Astrocyte of the cerebellum (primary cell): ENCODE results near the gene TSPEAR.

Experiments
- DNase-seq: peaks from one replicate; pipeline ENCODE4 v3.0.0-alpha.2; 2011; ENCODE audit warnings: low read depth
- H3K4me3 ChIP-seq: 2 replicates; pipeline ENCODE4 v1.5.1; 2011; ENCODE audit warnings: mild to moderate bottlenecking, low read depth, low read length, moderate library complexity
- CTCF ChIP-seq: IDR thresholded peaks from 2 replicates; pipeline ENCODE4 v1.5.1; 2012; ENCODE audit warnings: low read length, low read depth, moderate library complexity, mild to moderate bottlenecking; ENCODE audit errors: missing control alignments
- in situ Hi-C: cut with HindIII; loops from 2 replicates; pipeline ENCODE4 v1.10.0; 2017; ENCODE audit warnings: low sequenced_read_pairs

Gene TSPEAR

GRCh38 chr21:44757731-44758130 lies 46.4 kb upstream of the TSPEAR start:
- no peak for TF ChIP-seq CTCF
- no peak overlapping the region for H3K4me3 ChIP-seq
- in situ Hi-C loops, result no loop called here
- DNase-seq, result no peak

DNA sequence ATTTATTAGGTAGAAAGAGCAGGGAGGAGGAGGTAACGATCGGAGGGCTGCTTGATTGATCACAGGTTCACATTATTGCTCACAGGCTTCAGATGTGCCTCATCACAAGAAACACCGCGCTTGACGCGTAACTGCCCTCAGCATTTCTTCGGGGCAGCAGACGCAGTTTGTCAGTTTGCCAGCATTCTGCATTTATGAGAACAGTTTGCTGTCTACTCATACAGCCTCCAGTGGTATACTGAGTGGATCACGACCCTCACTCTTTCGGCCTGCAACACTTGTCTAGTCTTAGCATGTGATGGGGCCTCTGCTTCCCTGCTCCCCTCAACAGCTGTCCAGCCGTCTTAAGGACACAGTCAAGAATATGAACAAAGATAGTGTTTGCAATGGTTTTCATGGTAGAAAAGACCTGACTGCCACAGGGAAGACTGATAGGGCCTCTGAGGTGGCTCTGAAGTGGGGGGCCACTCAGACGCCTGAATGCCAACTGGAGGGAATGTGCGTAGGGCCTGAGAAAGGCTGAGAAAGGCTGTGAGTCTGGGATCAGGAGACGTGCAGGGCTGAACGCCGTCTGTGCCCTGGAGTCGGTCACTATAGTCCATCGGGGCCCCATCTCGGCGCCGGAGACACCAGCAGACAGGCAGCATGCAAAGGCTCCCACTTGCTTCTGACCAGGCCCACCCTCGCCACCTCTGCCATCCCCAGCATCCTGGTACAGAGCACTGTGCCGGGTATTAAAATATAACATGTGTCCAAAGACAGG lies 45.2 kb upstream of the TSPEAR start:
- no peak for DNase-seq
- TF ChIP-seq CTCF, result no peak
- in situ Hi-C loops, result no loop called here
- no peak overlapping the region for H3K4me3 ChIP-seq

DNA sequence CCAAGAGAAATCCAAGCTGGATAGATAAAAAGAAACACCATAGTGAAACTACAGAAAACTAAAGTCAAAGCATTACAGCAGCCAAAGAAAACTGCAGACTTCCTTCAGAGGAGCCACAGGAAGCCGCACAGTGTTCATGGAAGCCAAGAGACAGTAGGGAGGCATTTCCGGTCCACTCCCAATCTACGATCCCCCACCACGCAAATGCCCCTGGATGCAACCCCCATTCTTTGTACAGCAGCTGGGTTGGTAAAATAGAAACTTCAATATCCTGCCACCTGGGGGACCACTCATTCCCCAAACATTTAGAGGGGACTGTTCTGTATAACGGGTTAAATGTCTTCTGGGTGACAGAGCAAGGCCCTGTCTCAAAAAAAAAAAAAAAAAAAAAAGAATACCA lies 43.9 kb upstream of the TSPEAR start:
- no peak overlapping the region for H3K4me3 ChIP-seq
- DNase-seq, result no peak
- in situ Hi-C loops, result no loop called here
- no peak for TF ChIP-seq CTCF

DNA sequence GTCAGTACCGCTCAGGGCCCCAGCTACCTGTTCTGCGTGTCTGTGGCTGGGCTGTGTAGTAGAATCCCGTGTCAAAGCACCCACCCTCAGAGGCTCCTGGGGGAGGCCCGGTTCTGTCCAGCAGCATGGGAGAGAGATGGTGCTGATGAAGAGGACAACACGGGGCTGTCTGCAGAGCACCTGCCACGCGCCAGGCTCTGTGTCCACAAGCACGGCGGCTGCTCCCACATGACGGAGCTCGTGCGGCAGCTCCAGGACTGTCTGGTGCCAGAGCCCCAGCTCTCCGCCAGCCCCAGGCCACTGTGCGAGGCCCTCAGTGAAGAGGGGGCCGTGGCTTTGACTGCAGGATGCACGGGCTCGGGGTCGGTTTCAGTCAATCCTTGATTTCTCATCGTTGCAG lies 42.0 kb upstream of the TSPEAR start:
- no peak for TF ChIP-seq CTCF
- no peak overlapping the region for H3K4me3 ChIP-seq
- no peak for DNase-seq
- in situ Hi-C loops, result no loop called here

GRCh38 chr21:44752671-44753235 lies 41.4 kb upstream of the TSPEAR start:
- H3K4me3 ChIP-seq, result no peak overlapping the region

More at GRCh38 chr21:44752671-44753235, 41.4 kb upstream of the TSPEAR start:
- TF ChIP-seq CTCF, result no peak
- DNase-seq, result no peak
- in situ Hi-C loops, result no loop called here
